Right kidney (tissue), 1 donor: Measurements from ENCODE around the gene PCP2.

ENCODE experiments used
- DNase-seq: peaks from one replicate; pipeline ENCODE4 v3.0.0-alpha.2; 2016

Gene PCP2

DNA sequence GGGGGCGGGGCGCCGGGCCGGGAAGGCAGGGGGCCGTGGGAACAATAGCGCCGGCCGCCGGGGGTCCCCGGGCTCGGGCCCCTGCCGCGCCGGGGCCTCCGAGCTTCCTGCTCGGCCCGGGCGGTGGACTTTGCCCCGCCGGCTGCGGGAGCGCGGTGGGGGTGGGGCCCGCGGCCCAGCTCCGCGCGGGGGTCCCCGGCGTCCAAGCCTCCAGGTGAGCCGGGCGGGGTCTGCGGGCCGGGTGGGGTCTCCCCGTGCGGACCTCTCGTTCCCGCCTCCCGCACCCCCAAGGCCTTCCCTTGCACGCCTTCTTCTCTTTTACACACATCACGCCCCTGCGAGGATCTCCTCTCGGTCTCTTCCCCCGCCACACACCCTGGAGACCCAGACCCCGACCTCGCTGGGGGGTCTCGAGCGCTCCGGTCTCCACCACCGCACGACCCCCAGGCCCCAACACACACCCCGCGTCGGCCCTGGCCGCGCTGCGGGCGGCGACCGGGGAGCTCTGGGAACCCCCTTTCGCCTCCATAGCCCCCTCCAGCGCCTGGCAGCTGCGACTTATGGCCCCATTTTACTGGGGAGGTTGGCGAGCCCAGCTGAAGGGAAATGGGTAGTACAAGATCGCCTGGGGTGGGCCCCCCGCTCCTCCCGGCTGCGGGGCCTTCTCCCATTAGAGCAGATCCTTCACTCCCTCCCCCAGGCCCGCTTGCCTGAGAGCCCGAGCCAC lies 37.1 kb downstream of the PCP2 start:
- peak; percentile 31 for DNase-seq

DNA sequence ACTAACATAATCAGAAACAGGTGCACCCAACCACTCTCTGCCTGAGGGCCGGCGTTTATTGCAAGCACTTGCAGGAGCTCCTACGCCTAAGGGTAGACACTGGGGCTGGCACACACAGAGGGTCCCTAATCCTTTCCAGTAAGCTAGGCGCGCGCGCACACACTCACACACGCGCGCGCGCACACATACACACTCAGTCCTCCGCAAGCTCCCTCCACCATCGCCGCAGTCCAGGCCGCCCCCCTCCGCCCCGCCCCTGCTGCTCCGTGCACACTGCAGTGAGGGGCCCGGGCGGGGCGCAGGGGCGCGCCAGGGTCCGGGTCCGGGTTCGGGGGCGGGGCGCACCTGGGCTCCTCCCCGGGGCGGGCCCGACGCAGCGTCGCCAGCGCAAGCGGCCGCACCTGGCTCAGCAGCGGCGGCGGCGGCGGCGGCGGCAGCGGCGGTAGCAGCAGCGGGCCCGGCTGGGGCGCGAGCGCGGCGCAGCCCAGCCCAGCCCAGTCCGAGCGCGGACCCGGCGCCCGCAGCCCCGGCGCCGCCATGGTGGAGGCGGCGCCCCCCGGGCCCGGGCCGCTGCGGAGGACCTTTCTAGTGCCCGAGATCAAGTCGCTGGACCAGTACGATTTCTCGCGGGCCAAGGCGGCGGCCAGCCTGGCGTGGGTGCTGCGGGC lies 37.9 kb downstream of the PCP2 start, which contains the start of gene CAMSAP3:
TSS of gene CAMSAP3 (plus strand) at position 398 of the 668 bp plus-strand sequence. CDS start at position 538, 140 bp downstream.
- peak; percentile 60 for DNase-seq

DNA sequence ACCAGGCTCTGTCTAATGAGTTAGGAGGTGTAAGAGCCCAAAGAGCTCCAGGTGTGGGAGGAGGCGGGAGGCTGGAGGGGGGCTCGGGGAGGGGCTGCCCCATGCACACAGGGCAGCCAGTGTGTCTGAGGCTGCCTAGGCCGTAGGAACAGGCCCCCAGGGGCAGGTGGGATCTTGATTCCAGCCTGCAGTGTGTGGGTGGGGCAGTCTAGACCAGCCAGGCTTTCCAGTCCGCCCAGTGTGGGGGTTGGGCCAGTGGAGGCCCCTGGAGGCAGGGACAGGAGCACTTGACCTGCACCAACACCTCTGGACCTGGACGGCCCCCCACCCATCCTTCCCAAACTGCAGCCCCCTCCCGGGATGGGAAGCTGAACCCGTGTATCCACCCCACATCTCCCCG lies 43.3 kb downstream of the PCP2 start:
- DNase-seq, result no peak

DNA sequence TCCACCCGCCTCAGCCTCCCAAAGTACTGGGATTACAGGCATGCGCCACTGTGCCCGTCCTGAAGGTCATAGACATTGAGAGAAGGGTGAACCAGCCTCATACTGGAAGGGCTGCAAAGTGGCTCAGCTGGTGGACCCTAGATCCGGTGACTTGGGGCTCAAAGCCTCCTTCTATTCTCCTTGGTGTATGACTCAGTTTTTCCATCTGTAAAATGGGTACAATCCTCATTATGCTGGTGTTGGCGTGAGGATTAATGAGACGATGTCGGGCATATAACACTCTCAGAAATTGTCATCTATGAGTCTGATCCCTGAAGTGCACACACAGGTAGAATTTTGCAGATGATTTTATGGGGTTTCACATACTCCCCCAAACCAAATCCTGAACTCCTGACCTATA lies 43.7 kb downstream of the PCP2 start:
- DNase-seq, result no peak

DNA sequence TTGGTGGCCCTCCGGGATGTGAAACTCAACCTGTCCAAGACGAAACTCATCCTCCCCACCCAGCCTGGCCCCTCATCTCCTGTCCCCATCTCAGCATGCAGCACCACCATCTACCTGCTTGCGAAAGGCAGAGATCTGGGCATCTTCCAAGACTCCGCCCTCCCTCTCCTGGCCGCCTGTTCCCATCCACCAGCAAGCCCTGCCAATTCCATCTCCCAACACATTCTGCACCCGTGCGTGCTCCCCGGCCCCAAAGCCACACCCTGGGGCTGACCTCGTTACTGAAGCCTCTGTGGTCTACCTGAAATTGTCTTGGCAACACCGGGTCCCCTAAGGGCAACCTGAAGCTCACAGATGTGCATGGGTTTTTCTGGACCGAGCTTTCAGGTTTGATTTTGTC lies 51.1 kb downstream of the PCP2 start:
- DNase-seq, result no peak
